Psoas muscle (tissue), 8 donors: Measurements from ENCODE around the gene PTGER2. TPM values are rescaled to one million over a fixed set of nuclear protein-coding genes. Genes with fewer than 3 reads are reported as not detected.

Experiments used
- ATAC-seq, 4 donors: fragments of 200-7000 bp; cut with Tn5 transposase; one replicate each; pipeline ENCODE4 v1.9.1; 2020; ENCODE audit warnings: moderate library complexity in 3 of 4, mild to moderate bottlenecking in 2 of 4
- DNase-seq, 2 donors: peaks; one replicate each; pipeline ENCODE4 v3.0.0-alpha.2; 2020
- H3K27ac ChIP-seq: fragments of 200-600 bp; one replicate; pipeline ENCODE4 v1.8.0; 2022
- H3K27me3 ChIP-seq, 3 donors: fragments of 200-600 bp in 1 of 3; one replicate each; pipeline versions ENCODE4 v1.6.1 to v1.8.0; 2013 to 2022; ENCODE audit warnings: low read length in 2 of 3, mild to moderate bottlenecking in 2 of 3, moderate library complexity in 1 of 3; ENCODE audit not compliant: insufficient read depth in 3 of 3
- H3K36me3 ChIP-seq, 2 donors: fragments of 200-600 bp in 1 of 2; one replicate each; pipeline versions ENCODE4 v1.6.1 to v1.8.0; 2013 to 2022; ENCODE audit warnings: low read depth in 1 of 2, mild to moderate bottlenecking in 1 of 2, moderate library complexity in 1 of 2; ENCODE audit not compliant: insufficient read depth in 1 of 2
- H3K4me1 ChIP-seq: fragments of 200-600 bp; one replicate; pipeline ENCODE4 v1.8.0; 2022
- H3K4me3 ChIP-seq: fragments of 200-600 bp; one replicate; pipeline ENCODE4 v1.8.0; 2022; ENCODE audit warnings: mild to moderate bottlenecking
- H3K9me3 ChIP-seq: fragments of 200-600 bp; one replicate; pipeline ENCODE4 v1.8.0; 2022
- WGBS, 3 donors: extraction: QIAGEN DNeasy Blood & Tissue Kit; methylation state at CpG; one replicate each; pipeline versions ENCODE4 v1.1.6 to v1.1.7; 2013; 5-methylcytosine and 5-hydroxymethylcytosine counted together
- intact Hi-C, 2 donors: fragments of 100-400 bp; cut with DNase I; formaldehyde crosslinking; loops; one replicate each; pipeline versions ENCODE4 v1.11.0 to v1.14.2; 2022
- polyA plus RNA-seq, 3 donors: library from polyadenylated mRNA; stranded (reverse); fragments of 200-250 nt; gene quantifications; one replicate each; pipeline ENCODE4 v1.2.3, GENCODE V29; 2013
- total RNA-seq, 4 donors: library from RNA; stranded (reverse); fragmentation: NEBNext Ultra II Directional in 2 of 4; extraction: Animal tissue kit (Norgen Biotek cat#: 25700) in 2 of 4; gene quantifications; one replicate each; pipeline versions ENCODE4 v1.2.1 to v1.2.4, GENCODE V29; 2021 to 2023
- TF ChIP-seq, protein P1 (sequence below): fragments of 200-600 bp; IDR thresholded peaks from one replicate; pipeline ENCODE4 v1.8.0; 2022; ENCODE audit warnings: antibody characterized with exemption
- donor health status: healthy with polysubstance abuse.
- donor health status: DM: no; HTN: no; CAD: no; lungs with moderate emphysema.
- donor health status: Bipolar disorder and iron deficiency.
- donor health status: healthy.
- donor health status: DM: yes; HTN: yes; CAD: no.
- donor health status: DM: no; HTN: no; CAD: no.
- donor health status: DM: no; HTN: no; CAD: no.
- donor health status: DM: yes; HTN: yes; CAD: no.

Gene PTGER2
- total and polyA plus RNA-seq, 7 donors, result 0.08 to 0.57 (median 0.26) TPM

GRCh38 chr14:52363961-52364360, 49.8 kb downstream of the PTGER2 start:
- H3K4me1 ChIP-seq, result no peaks in the 10 kb centered on the region
- TF ChIP-seq, protein P1, sequence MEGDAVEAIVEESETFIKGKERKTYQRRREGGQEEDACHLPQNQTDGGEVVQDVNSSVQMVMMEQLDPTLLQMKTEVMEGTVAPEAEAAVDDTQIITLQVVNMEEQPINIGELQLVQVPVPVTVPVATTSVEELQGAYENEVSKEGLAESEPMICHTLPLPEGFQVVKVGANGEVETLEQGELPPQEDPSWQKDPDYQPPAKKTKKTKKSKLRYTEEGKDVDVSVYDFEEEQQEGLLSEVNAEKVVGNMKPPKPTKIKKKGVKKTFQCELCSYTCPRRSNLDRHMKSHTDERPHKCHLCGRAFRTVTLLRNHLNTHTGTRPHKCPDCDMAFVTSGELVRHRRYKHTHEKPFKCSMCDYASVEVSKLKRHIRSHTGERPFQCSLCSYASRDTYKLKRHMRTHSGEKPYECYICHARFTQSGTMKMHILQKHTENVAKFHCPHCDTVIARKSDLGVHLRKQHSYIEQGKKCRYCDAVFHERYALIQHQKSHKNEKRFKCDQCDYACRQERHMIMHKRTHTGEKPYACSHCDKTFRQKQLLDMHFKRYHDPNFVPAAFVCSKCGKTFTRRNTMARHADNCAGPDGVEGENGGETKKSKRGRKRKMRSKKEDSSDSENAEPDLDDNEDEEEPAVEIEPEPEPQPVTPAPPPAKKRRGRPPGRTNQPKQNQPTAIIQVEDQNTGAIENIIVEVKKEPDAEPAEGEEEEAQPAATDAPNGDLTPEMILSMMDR, result no peak
- H3K27me3 ChIP-seq, result no peaks in the 10 kb centered on the region
- H3K36me3 ChIP-seq, result no peaks in the 10 kb centered on the region
- no peaks in the 10 kb centered on the region for H3K9me3 ChIP-seq
- ATAC-seq, result no peak
- no peak for DNase-seq
- no peak overlapping the region for H3K27ac ChIP-seq
- WGBS, 3 donors, result 52 to 64% (median 58%) methylated on average over 1 of the region's 1 CpG
- no peak overlapping the region for H3K4me3 ChIP-seq
- intact Hi-C loops, result no loop called here

- Histone ChIP-seq H3K9me3 (no peaks in the 10 kb centered on the region), H3K36me3 (no peaks in the 10 kb centered on the region)
- TF ChIP-seq, protein P1, result no peak
Measured at GRCh38 chr14:52365071-52365470, 51.0 kb downstream of the PTGER2 start.

DNA sequence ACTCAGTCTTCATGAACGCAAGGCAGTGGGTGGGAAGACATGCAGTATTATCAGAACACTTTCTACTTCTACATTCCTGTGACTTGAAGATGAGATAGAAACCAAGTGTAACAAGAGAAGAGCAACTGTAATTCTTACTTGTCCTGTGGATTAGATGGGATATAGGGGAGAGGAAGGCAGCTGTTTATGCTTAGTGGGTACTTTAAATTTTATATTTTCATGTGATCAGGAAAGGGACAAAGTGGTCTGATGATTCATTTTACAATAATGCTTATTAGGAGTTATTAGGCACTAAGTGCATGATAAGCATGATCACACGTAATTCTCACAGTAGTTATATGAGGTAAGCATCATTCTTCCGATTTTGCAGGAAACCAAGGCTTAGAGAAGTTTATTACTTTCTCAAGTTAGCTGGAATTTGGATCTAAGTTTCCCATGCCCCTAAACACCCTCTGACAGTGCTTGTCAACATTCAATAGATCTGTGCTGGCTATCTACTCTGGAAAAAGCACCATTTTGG, 52.7 kb downstream of the PTGER2 start:
- 52 to 68% (median 58%) methylated on average over 3 of the region's 3 CpGs for WGBS, 3 donors
- no peaks in the 10 kb centered on the region for H3K4me1 ChIP-seq
- H3K9me3 ChIP-seq, result no peaks in the 10 kb centered on the region
- no peaks in the 10 kb centered on the region for H3K27me3 ChIP-seq
- TF ChIP-seq, protein P1, result no peak
- H3K4me3 ChIP-seq, result no peak overlapping the region
- intact Hi-C loops, result no loop called here
- no peak for ATAC-seq
- no peak for DNase-seq
- H3K27ac ChIP-seq, result no peak overlapping the region
- no peaks in the 10 kb centered on the region for H3K36me3 ChIP-seq

More at GRCh38 chr14:52365071-52365470, 51.0 kb downstream of the PTGER2 start:
- no peak overlapping the region for H3K27ac ChIP-seq
- no peak overlapping the region for H3K4me3 ChIP-seq
- DNase-seq, result no peak
- H3K27me3 ChIP-seq, result no peaks in the 10 kb centered on the region
- 47 to 74% (median 63%) methylated on average over 1 of the region's 1 CpG for WGBS, 3 donors
- ATAC-seq, result no peak
- H3K4me1 ChIP-seq, result no peaks in the 10 kb centered on the region
- intact Hi-C loops, result no loop called here

DNA sequence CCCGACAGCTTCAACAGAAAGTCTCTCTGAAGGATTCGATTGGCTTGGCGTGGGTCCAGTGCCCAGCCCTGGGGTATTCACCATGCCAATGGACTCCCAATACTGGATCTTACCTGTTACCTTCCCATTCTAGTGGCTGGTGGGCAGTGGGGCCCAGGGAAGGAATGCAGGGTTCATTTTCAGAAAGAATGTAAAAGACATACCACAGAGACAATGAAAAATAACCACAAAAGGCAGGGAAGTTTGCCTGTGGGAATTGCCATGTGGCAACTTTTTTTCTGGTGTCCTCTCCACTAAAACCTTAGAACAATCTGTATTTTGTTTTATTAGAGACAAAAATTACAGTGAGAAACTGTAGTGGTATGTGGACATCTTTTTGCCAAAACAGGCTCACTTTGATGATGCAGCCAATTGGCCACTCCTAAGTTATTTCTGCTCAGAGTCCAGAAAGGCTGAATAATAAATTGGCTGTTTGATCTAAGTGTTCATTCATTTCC, 55.2 kb downstream of the PTGER2 start:
- intact Hi-C loops, result no loop called here
- no peaks in the 10 kb centered on the region for H3K4me1 ChIP-seq
- no peak overlapping the region for H3K4me3 ChIP-seq
- no peaks in the 10 kb centered on the region for H3K9me3 ChIP-seq
- no peaks in the 10 kb centered on the region for H3K27me3 ChIP-seq
- no peaks in the 10 kb centered on the region for H3K36me3 ChIP-seq
- DNase-seq (peak; percentile 27 to 53), ATAC-seq (peak in 1 of 4 donors; percentile 40)
- WGBS, 3 donors, result 42 to 52% (median 43%) methylated on average over 3 of the region's 3 CpGs
- TF ChIP-seq, protein P1, result no peak
- H3K27ac ChIP-seq, result no peak overlapping the region

GRCh38 chr14:52370406-52370935, 56.4 kb downstream of the PTGER2 start:
- no peaks in the 10 kb centered on the region for H3K9me3 ChIP-seq
- no peaks in the 10 kb centered on the region for H3K27me3 ChIP-seq
- DNase-seq, result no peak
- no peak overlapping the region for H3K27ac ChIP-seq
- TF ChIP-seq, protein P1, result no peak
- WGBS, 3 donors, result 89 to 90% (median 90%) methylated on average over 4 of the region's 4 CpGs
- intact Hi-C loops, result no loop called here
- no peak overlapping the region for H3K4me3 ChIP-seq
- no peak for ATAC-seq
- H3K36me3 ChIP-seq, result no peaks in the 10 kb centered on the region
- H3K4me1 ChIP-seq, result no peaks in the 10 kb centered on the region
